Measurements from ENCODE around the gene NDST1. TPM values are rescaled to one million over a fixed set of nuclear protein-coding genes. Genes with fewer than 3 reads are reported as not detected.

The NDST1 gene
- total RNA-seq, 2 donors from 2014 or later: 37.6 to 56.0 TPM

DNA sequence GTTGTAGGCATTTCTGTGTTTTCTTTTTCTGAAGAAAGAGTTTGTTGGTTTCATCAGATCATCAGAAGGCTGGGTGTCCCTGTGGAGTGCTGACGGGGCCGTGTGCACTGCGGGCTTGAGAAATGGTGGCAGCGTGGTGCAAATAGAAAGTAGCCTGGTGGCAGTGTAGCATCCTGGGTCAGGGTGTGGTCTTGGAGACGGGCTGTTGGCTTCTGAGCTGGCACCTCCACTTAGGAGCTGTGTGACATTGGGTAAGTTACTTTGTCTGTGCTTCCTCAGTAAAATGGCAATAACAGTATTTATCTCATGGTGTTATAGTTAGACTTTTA lies 10.0 kb upstream of the NDST1 start:
- Histone ChIP-seq H3K27me3 (no peaks in the 10 kb centered on the region), H3K4me1 (peaks cover 67% of the 10 kb centered on the region), H3K27ac (peak overlapping the region; percentile 9 to 47 (median 42)), H3K36me3 (replicated peaks in 1 of 2; ENCODE audit: insufficient read depth in 1 of 2, low read depth in 2 of 2) (no peaks in the 10 kb centered on the region), H3K9me3 (no peaks in the 10 kb centered on the region), H3K4me3 (no peak overlapping the region)
- DNase-seq (no peak), ATAC-seq (no peak)
- intact Hi-C loops (cut with DNase I): no loop called here
- no peak for TF ChIP-seq POLR2A (IDR thresholded peaks at IDR 0.05)
- TF ChIP-seq, protein P1, sequence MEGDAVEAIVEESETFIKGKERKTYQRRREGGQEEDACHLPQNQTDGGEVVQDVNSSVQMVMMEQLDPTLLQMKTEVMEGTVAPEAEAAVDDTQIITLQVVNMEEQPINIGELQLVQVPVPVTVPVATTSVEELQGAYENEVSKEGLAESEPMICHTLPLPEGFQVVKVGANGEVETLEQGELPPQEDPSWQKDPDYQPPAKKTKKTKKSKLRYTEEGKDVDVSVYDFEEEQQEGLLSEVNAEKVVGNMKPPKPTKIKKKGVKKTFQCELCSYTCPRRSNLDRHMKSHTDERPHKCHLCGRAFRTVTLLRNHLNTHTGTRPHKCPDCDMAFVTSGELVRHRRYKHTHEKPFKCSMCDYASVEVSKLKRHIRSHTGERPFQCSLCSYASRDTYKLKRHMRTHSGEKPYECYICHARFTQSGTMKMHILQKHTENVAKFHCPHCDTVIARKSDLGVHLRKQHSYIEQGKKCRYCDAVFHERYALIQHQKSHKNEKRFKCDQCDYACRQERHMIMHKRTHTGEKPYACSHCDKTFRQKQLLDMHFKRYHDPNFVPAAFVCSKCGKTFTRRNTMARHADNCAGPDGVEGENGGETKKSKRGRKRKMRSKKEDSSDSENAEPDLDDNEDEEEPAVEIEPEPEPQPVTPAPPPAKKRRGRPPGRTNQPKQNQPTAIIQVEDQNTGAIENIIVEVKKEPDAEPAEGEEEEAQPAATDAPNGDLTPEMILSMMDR (IDR thresholded peaks at IDR 0.05): no peak
- WGBS, 2 donors: 79 to 92% methylated on average over 5 of the region's 5 CpGs

DNA sequence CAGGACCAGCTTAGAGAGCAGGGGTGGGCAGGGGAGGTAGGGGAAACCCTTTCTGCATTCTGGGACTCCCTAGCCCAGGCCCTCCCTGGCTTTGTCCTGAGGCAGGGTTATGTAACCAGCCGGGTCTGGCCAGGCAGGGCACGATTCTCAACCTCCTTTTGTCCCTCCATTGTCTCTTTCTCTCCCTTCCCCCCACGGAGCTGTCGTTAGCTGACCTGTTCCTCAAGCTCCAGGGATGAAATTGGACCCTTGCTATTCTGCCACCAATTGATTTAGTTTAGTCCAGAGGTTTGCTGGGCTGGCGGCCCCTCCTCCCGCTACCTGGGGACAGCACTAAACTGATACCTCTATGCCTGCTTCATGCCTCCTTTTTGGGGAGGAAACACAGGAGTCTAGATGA lies 9.4 kb upstream of the NDST1 start:
- no peaks in the 10 kb centered on the region for H3K27me3 ChIP-seq
- intact Hi-C loops (cut with DNase I): no loop called here
- no peak for ATAC-seq
- H3K4me3 ChIP-seq: no peak overlapping the region
- 39 to 44% methylated on average over 6 of the region's 6 CpGs for WGBS, 2 donors
- no peak for TF ChIP-seq POLR2A (IDR thresholded peaks at IDR 0.05)
- TF ChIP-seq, protein P1 (IDR thresholded peaks at IDR 0.05): no peak
- H3K4me1 ChIP-seq: peaks cover 72% of the 10 kb centered on the region
- H3K36me3 ChIP-seq (replicated peaks in 1 of 2; ENCODE audit: insufficient read depth in 1 of 2, low read depth in 2 of 2): no peaks in the 10 kb centered on the region
- DNase-seq: no peak
- peak overlapping the region; percentile 14 to 47 (median 42) for H3K27ac ChIP-seq
- H3K9me3 ChIP-seq: no peaks in the 10 kb centered on the region

- Histone ChIP-seq H3K4me1 (peaks cover 77% of the 10 kb centered on the region), H3K9me3 (no peaks in the 10 kb centered on the region), H3K36me3 (replicated peaks in 1 of 2; ENCODE audit: insufficient read depth in 1 of 2, low read depth in 2 of 2) (no peaks in the 10 kb centered on the region), H3K27ac (peak overlapping the region in 3 of 4 donors; percentile 40 to 47 (median 43)), H3K27me3 (no peaks in the 10 kb centered on the region), H3K4me3 (no peak overlapping the region)
- TF ChIP-seq, protein P1 (IDR thresholded peaks at IDR 0.05): no peak
- TF ChIP-seq POLR2A (IDR thresholded peaks at IDR 0.05): no peak
- no peak for ATAC-seq
- intact Hi-C loops (cut with DNase I): no loop called here
- DNase-seq: no peak
Measured at GRCh38 chr5:150498971-150499370, 9.0 kb upstream of the NDST1 start.

DNA sequence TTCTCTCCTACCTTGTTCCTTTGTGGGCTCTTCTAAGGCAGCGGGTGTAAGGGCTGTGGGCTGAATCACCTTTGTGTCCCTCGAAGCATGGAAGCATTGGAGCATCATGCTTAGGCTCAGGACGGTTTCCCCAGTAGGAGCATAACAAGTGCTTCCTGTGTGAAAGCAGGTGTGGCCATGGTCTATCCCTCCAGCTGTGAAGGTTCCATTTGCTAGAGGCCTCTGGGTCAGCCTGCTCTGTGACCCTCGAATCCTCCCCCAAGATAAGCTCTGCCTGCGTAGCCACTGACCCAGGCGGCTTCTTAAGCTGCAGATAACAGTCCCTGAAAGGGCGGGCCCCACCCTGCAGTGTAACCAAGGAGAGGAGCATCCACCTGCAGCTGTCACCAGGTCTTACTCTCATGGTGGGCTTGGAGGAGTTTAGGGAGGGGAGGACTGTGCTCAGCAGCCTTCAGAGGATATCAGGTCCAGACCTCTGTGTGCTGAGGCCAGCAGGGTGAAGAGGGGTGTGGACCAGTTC lies 8.4 kb upstream of the NDST1 start:
- peak overlapping the region in 3 of 4 donors; percentile 40 to 47 (median 43) for H3K27ac ChIP-seq
- no peak overlapping the region for H3K4me3 ChIP-seq
- peaks cover 82% of the 10 kb centered on the region for H3K4me1 ChIP-seq
- H3K36me3 ChIP-seq (replicated peaks in 1 of 2; ENCODE audit: insufficient read depth in 1 of 2, low read depth in 2 of 2): no peaks in the 10 kb centered on the region
- TF ChIP-seq POLR2A (IDR thresholded peaks at IDR 0.05): no peak
- TF ChIP-seq, protein P1 (IDR thresholded peaks at IDR 0.05): no peak
- H3K9me3 ChIP-seq: no peaks in the 10 kb centered on the region
- no peaks in the 10 kb centered on the region for H3K27me3 ChIP-seq
- ATAC-seq: no peak
- intact Hi-C loops (cut with DNase I): no loop called here
- 43 to 52% methylated on average over 3 to 7 of the region's 7 CpGs for WGBS, 2 donors
- no peak for DNase-seq

DNA sequence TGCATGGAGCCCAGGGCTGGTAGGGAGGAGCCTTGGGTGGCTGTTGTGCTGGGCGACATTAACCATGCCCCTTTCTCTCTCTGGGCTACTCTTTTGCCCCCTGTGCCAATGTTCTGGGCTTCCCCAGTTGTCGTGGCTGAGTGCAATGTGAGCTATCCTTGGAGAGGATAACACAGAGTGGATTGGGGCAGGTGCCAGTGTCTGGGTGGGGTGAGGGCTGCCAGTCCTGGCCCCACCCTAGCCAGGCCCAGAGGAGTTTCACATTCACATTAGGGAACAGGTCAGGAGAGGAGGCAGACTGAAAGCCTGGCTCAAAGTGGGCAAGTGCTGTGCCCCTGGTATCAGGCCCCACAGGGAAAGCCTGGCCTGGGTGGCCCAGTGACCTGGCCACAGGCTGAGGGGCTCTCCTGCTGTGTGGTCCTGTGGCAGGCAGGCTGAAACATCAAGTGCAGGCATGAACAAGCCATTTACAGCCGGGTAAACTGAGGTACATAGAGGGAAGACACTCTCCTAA lies 7.5 kb upstream of the NDST1 start:
- Histone ChIP-seq H3K27ac (peak overlapping the region in 3 of 4 donors; percentile 40 to 78 (median 43)), H3K4me1 (peaks cover 91% of the 10 kb centered on the region), H3K27me3 (no peaks in the 10 kb centered on the region), H3K36me3 (replicated peaks in 1 of 2; ENCODE audit: insufficient read depth in 1 of 2, low read depth in 2 of 2) (no peaks in the 10 kb centered on the region), H3K4me3 (no peak overlapping the region), H3K9me3 (no peaks in the 10 kb centered on the region)
- 39 to 52% methylated on average over 3 of the region's 3 CpGs for WGBS, 2 donors
- ATAC-seq: no peak
- intact Hi-C loops (cut with DNase I): no loop called here
- TF ChIP-seq, protein P1 (IDR thresholded peaks at IDR 0.05): no peak
- TF ChIP-seq POLR2A (IDR thresholded peaks at IDR 0.05): no peak
- peak in 1 of 4 donors; percentile 15 for DNase-seq
